ENCODE measurements around the gene OOSP3.
"Not testable (repeated sequence)": the region's sequence is repeated elsewhere in the genome, so short reads cannot be mapped to it uniquely, and the experiment has no call there.

Gene OOSP3

GRCh38 chr11:59878575-59878974 is at the start of gene OOSP3:
OOSP3 (plus strand) TSS chr11:59878782; CDS start chr11:59878809, 27 bp downstream.
- DNase-seq (ENCODE audit: low read depth, low spot score) = no peak

- DNase-seq (ENCODE audit: low read depth, low spot score) = no peak
Measured at GRCh38 chr11:59829358-59829757, 49.2 kb upstream of the OOSP3 start.

- no peak for DNase-seq (ENCODE audit: low read depth, low spot score)
Measured at GRCh38 chr11:59833602-59834001, 45.0 kb upstream of the OOSP3 start.

DNA sequence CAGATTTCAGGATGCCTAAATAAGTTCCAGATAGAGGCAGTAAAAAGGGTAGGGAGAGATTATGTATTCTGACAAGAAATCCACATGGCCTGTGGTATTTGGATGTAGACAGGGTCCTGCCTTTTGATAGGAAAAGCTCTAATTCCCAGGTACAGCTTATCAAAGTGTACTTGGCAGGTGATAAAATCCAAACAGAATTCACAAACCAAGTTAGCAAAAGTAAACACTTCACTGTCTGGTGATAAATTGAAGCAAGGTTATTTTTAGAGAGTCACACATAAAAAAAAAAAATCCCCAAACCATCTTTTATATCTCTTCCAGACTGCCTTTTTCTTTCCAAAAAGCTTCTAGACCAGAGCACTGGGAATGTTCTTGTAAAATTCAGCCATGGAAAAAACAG is 39.0 kb upstream of the OOSP3 start:
- DNase-seq (ENCODE audit: low read depth, low spot score) = no peak

- DNase-seq (ENCODE audit: low read depth, low spot score) = no peak
Measured at GRCh38 chr11:59841514-59841913, 37.1 kb upstream of the OOSP3 start.

GRCh38 chr11:59842316-59842715 is 36.3 kb upstream of the OOSP3 start:
- DNase-seq (ENCODE audit: low read depth, low spot score) = no peak

DNA sequence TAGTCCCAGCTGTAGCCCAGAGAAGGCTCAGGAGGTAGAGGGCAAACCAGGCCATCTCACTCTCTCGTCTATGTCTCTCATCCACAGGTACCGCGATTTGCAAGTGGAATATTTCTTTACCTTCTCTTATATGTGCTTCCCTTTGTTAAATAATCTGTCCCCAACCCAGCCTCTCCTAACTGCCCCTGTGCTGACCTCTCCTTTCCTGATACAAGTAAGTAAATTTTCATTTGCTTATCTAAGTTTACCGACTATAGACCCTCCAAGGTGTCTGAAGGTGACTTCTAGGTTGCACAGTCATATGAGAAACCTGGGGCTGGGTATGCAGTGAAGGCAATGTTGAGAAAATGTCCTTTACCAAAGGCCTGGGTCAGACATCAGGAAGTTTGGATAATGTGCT is 33.2 kb upstream of the OOSP3 start, which contains the start of gene CBLIF:
CBLIF (minus strand) TSS at position 101 of the 400 bp plus-strand sequence; CDS start at position 55, 46 bp downstream.
- no peak for DNase-seq (ENCODE audit: low read depth, low spot score)

DNA sequence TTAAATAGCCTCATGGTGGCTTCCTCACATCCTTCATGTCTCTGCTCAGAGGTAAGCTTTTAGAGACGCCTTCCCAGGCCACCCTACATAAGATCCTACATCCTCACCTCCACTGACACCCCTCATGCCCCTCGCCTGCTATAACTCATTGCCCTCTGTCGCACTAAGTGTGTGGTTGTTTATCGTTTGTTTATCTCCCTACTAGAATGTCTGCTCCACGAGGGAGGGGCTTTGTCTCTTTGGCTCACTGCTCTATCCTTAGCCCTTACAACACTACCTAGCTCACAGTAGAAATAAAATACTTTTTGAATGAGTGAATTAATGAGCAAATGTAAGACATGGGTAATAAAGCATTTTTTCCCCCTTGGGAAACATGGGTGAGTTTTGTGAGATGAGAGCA is 32.0 kb upstream of the OOSP3 start:
- no peak for DNase-seq (ENCODE audit: low read depth, low spot score)

- DNase-seq (ENCODE audit: low read depth, low spot score) = no peak
Measured at GRCh38 chr11:59847626-59848025, 31.0 kb upstream of the OOSP3 start.

GRCh38 chr11:59848439-59848838 is 30.1 kb upstream of the OOSP3 start:
- not testable (repeated sequence) for DNase-seq (ENCODE audit: low read depth, low spot score)

DNA sequence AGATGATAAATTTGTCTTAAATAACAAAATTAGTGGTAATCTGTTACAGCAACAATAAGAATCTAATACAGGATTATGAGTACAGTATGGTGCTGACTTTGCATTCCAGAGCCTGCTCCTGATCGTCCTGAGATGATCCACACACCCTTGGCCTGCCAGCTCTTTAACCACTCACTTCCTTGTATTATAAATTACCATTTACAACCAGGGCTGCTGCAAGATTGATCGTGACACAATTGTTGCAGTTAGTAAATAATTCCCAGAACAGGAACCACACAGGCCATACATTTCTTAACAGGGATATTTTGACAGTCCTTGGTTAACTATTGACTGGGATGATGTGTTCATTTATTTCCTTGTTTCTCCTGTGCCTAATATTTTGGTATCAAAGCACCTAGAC is 29.5 kb upstream of the OOSP3 start:
- no peak for DNase-seq (ENCODE audit: low read depth, low spot score)

- not testable (repeated sequence) for DNase-seq (ENCODE audit: low read depth, low spot score)
Measured at GRCh38 chr11:59849551-59849950, 29.0 kb upstream of the OOSP3 start.

- DNase-seq (ENCODE audit: low read depth, low spot score) = not testable (repeated sequence)
Measured at GRCh38 chr11:59851416-59851815, 27.2 kb upstream of the OOSP3 start.

GRCh38 chr11:59854871-59855270 is 23.7 kb upstream of the OOSP3 start:
- no peak for DNase-seq (ENCODE audit: low read depth, low spot score)

DNA sequence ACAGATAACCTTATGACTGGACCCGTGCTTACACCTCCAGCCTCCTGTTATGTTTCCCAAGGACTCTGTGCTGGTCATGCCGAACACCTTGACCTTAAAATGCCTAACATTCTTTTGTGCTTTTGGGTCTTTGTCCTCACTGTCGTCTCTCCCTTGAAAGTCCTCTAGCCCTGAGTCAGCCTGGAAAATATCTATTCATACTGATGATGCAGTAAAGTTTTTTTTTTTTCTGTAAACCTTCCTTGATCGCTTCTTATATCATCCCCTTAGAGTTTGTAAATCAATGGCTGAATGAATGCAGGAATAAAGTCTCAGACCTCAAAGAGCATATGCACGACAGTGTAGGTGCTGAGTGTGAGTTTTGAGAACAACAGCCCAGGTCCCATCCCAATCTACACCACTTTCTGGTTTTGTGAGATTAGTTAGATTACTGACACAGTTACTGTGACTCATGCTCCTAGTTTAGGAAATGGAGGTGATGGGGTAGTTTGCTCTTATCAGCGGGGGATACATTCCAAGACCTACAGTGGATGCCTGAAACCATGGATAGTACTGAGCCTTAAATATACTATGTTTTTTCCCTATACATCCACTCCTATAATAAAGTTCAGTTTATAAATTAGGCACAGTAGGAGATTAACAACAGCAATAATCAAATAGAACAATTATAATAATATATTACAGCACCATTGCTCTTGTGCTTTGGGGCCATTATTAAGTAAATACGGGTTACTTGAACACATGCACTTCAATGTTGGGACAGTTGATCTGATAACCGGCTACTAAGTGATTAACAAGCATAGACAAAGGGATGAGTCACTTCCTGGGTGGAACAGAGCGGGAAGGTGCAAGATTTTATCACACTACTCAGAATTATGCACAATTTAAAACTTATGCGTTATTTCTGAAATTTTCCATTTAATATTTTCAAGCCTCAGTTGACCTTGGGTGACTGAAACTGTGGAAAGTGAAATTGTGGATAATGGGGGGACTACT is 20.8 kb upstream of the OOSP3 start:
- DNase-seq (ENCODE audit: low read depth, low spot score) = no peak

DNA sequence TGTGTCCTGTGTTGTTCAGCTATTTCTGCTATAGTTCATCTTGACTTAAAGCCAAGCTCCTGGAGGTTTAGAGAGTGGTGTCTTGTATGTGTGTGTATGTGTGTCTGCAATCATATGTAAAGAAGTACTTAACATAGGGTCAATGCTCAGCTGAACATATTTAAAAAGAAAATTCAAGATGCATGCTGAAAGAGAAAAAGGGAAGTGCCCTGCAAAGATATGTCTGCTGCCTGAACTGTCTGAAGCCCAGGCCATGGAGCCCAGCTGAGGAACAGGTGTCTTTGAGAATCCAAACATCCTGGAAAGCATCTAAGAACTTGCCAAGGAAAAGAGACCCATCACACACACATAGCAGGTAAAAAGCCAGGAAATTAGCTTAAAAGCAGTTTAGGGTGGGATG is 18.9 kb upstream of the OOSP3 start:
- DNase-seq (ENCODE audit: low read depth, low spot score) = no peak

DNA sequence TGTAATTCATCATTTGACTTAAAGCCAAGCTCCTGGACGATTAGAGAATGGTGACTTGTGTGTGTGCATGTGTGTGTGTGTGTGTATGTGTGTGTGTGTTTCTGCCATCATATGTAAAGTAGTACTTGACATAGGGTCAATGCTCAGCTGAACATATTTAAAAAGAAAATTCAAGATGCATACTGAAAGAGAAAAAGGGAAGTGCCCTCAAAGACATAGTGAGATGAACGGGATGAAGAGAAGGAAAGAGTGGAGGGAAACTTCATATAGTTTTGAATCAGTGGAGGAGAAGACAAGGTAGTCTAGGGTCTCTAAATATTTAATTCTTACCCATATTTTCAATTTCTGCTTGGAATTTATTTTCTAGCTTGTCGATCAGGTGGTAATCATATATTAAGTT is 16.3 kb upstream of the OOSP3 start:
- DNase-seq (ENCODE audit: low read depth, low spot score) = no peak

- no peak for DNase-seq (ENCODE audit: low read depth, low spot score)
Measured at GRCh38 chr11:59865031-59865430, 13.6 kb upstream of the OOSP3 start.

GRCh38 chr11:59866397-59866796 is 12.2 kb upstream of the OOSP3 start, which contains the start of gene TCN1:
TCN1 (minus strand) TSS chr11:59866487; CDS start chr11:59866470, 17 bp downstream.
- DNase-seq (ENCODE audit: low read depth, low spot score) = no peak

- DNase-seq (ENCODE audit: low read depth, low spot score) = no peak
Measured at GRCh38 chr11:59866836-59867235, 11.7 kb upstream of the OOSP3 start.

GRCh38 chr11:59867946-59868345 is 10.6 kb upstream of the OOSP3 start:
- DNase-seq (ENCODE audit: low read depth, low spot score) = no peak

GRCh38 chr11:59872076-59872475 is 6.5 kb upstream of the OOSP3 start:
- no peak for DNase-seq (ENCODE audit: low read depth, low spot score)

All from activated CD4-positive, CD25-positive, alpha-beta regulatory T cell treated with anti-CD3 and anti-CD28 coated beads, Interleukin-2, amount 50 U/mL, for 16 hours (primary cell).